ENCODE data around the gene PPP1R37.

PPP1R37 gene

GRCh38 chr19:45059258-45059965 is 33.6 kb upstream of the PPP1R37 start:
- ChIA-PET POLR2A (interaction anchor here (0.6 to 2.2 kb wide), 10 partner anchors 9 to 280 kb away, joined by 3 to 14 read pairs (median 4); partner anchors contain the start of genes BLOC1S3, CLASRP, GEMIN7 and PPP1R37), CTCF (interaction anchor here (0.5 to 3.9 kb wide), 45 partner anchors 8 to 711 kb away, joined by 3 to 65 read pairs (median 4); partner anchors contain the start of genes APOE, CLASRP, GEMIN7 and PPP1R37)
- peaks cover 72 to 96% of the 10 kb centered on the region in 2 experiments for H3K36me3 ChIP-seq (ENCODE audit: control insufficient read depth in 2 of 2, insufficient read depth in 1 of 2, low read length in 2 of 2)
- H3K4me3 ChIP-seq (ENCODE audit: low read depth, low read length), result no peak overlapping the region
- no peak overlapping the region for H3K27ac ChIP-seq (ENCODE audit: extremely low read depth, low read depth, low read length)
- no peaks in the 10 kb centered on the region for H3K9me3 ChIP-seq (ENCODE audit: control insufficient read depth, insufficient read depth, low read depth, low read length)
- H3K4me1 ChIP-seq (ENCODE audit: control insufficient read depth, insufficient read depth, low read length), result no peaks in the 10 kb centered on the region
- no peak for TF ChIP-seq ZNF843 (tag by site-specific recombination; IDR thresholded peaks at IDR 0.05)
- no peak for TF ChIP-seq ZIC2 (tag by site-specific recombination; IDR thresholded peaks at IDR 0.05)
- TF ChIP-seq ZNF530 (tag by site-specific recombination; IDR thresholded peaks at IDR 0.05; ENCODE audit: low read depth), result no peak
- TF ChIP-seq KLF10 (tag by site-specific recombination; IDR thresholded peaks at IDR 0.05), result no peak
- TF ChIP-seq ZFHX2 (tag by site-specific recombination; conservative IDR thresholded peaks at IDR 0.05), result no peak
- no peak for TF ChIP-seq ZNF121 (tag by site-specific recombination; IDR thresholded peaks at IDR 0.05)
- no peak for TF ChIP-seq GFI1B (tag by site-specific recombination; IDR thresholded peaks at IDR 0.05)
- TF ChIP-seq ZNF211 (tag by site-specific recombination; IDR thresholded peaks at IDR 0.05; ENCODE audit: low read depth), result no peak
- TF ChIP-seq PRDM6 (tag by site-specific recombination; IDR thresholded peaks at IDR 0.05), result no peak
- no peak for TF ChIP-seq ZNF510 (tag by site-specific recombination; IDR thresholded peaks at IDR 0.05; ENCODE audit: insufficient replicate concordance)
- TF ChIP-seq ZNF426 (tag by site-specific recombination; IDR thresholded peaks at IDR 0.05), result no peak
- 0 out of 2 replicates have a peak, but pooled peaks have one; percentile 7 for TF ChIP-seq PATZ1 (tag by site-specific recombination; IDR thresholded peaks at IDR 0.05)
- TF ChIP-seq ZNF518A (tag by site-specific recombination; conservative IDR thresholded peaks at IDR 0.05; ENCODE audit: low read depth), result no peak
- TF ChIP-seq ZNF660 (tag by site-specific recombination; IDR thresholded peaks at IDR 0.05), result peak; percentile 61; the same call in 1 of the 2 replicates
- TF ChIP-seq ZSCAN30 (tag by site-specific recombination; IDR thresholded peaks at IDR 0.05), result 0 out of 2 replicates have a peak, but pooled peaks have one; percentile 37
- TF ChIP-seq ELK4 (IDR thresholded peaks at IDR 0.05; ENCODE audit: borderline replicate concordance, low read depth, low read length), result no peak
- TF ChIP-seq ZNF692 (tag by site-specific recombination; IDR thresholded peaks at IDR 0.05), result peak; percentile 97
- TF ChIP-seq GLIS2 (tag by site-specific recombination; IDR thresholded peaks at IDR 0.05), result no peak
- TF ChIP-seq ZNF433 (tag by site-specific recombination; IDR thresholded peaks at IDR 0.05; ENCODE audit: low read depth), result no peak
- no peak for TF ChIP-seq ZNF10 (tag by site-specific recombination; IDR thresholded peaks at IDR 0.05)
- peak; percentile 43; the same call in 1 of the 2 replicates for TF ChIP-seq KLF16 (tag by site-specific recombination; IDR thresholded peaks at IDR 0.05)
- TF ChIP-seq, protein P1, sequence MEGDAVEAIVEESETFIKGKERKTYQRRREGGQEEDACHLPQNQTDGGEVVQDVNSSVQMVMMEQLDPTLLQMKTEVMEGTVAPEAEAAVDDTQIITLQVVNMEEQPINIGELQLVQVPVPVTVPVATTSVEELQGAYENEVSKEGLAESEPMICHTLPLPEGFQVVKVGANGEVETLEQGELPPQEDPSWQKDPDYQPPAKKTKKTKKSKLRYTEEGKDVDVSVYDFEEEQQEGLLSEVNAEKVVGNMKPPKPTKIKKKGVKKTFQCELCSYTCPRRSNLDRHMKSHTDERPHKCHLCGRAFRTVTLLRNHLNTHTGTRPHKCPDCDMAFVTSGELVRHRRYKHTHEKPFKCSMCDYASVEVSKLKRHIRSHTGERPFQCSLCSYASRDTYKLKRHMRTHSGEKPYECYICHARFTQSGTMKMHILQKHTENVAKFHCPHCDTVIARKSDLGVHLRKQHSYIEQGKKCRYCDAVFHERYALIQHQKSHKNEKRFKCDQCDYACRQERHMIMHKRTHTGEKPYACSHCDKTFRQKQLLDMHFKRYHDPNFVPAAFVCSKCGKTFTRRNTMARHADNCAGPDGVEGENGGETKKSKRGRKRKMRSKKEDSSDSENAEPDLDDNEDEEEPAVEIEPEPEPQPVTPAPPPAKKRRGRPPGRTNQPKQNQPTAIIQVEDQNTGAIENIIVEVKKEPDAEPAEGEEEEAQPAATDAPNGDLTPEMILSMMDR (tag by site-specific recombination; IDR thresholded peaks at IDR 0.05), result peak; percentile 81; the same call in 1 of the 2 replicates

Data from HEK293 (cell line).